Mucosa of descending colon (tissue), 3 donors: ENCODE measurements around the gene SELENOW. TPM values are rescaled to one million over a fixed set of nuclear protein-coding genes. Genes with fewer than 3 reads are reported as not detected.
"Not testable (repeated sequence)": the region's sequence is repeated elsewhere in the genome, so short reads cannot be mapped to it uniquely, and the experiment has no call there.

Experiments
- ATAC-seq: fragments of 200-7000 bp; cut with Tn5 transposase; one replicate; pipeline ENCODE4 v1.9.1; 2020; ENCODE audit warnings: mild to moderate bottlenecking, moderate library complexity
- DNase-seq, 3 donors: peaks; one replicate each; pipeline ENCODE4 v3.0.0-alpha.2; 2020
- H3K36me3 ChIP-seq: fragments of 200-600 bp; one replicate; pipeline ENCODE4 v1.8.0; 2021; ENCODE audit warnings: low read depth, mild to moderate bottlenecking
- H3K4me1 ChIP-seq: fragments of 200-600 bp; one replicate; pipeline ENCODE4 v1.8.0; 2021; ENCODE audit warnings: low read depth, mild to moderate bottlenecking
- H3K4me3 ChIP-seq: fragments of 200-600 bp; one replicate; pipeline ENCODE4 v1.8.0; 2021; ENCODE audit warnings: mild to moderate bottlenecking
- H3K9me3 ChIP-seq: fragments of 200-600 bp; one replicate; pipeline ENCODE4 v1.8.0; 2021; ENCODE audit warnings: mild to moderate bottlenecking
- CTCF ChIP-seq: fragments of 200-600 bp; IDR thresholded peaks from one replicate; pipeline ENCODE4 v1.8.0; 2022; ENCODE audit warnings: antibody characterized with exemption, mild to moderate bottlenecking
- intact Hi-C, 2 donors: fragments of 100-400 bp; cut with DNase I in 1 of 2; cut with micrococcal nuclease in 1 of 2; formaldehyde crosslinking; loops; one replicate each; pipeline versions ENCODE4 v1.11.0 to v1.11.1; 2022; cut with DNase I, micrococcal nuclease
- total RNA-seq, 3 donors: library from RNA; stranded (reverse); fragmentation: NEBNext Ultra II Directional in 2 of 3; extraction: Animal tissue kit (Norgen Biotek cat#: 25700) in 2 of 3; gene quantifications; one replicate each; pipeline versions ENCODE4 v1.2.1 to v1.2.4, GENCODE V29; 2021 to 2023
- donor health status: DM: no; HTN: no; CAD: no; lungs with moderate emphysema.
- donor health status: DM: no; HTN: no; CAD: no.
- donor health status: DM: no; HTN: yes; CAD: no.

Gene SELENOW
- total RNA-seq, 3 donors from 2014 or later: 228 to 527 (median 281) TPM

- TF ChIP-seq CTCF: no peak
- peaks cover 9% of the 10 kb centered on the region for H3K36me3 ChIP-seq
- peaks cover 32% of the 10 kb centered on the region for H3K4me1 ChIP-seq
- H3K9me3 ChIP-seq: no peaks in the 10 kb centered on the region
- no peak overlapping the region for H3K4me3 ChIP-seq
- intact Hi-C loops: loop anchor here in 1 of 2 donors (10.0 kb wide), 1 partner anchor 67 kb away; the partner anchor contains the start of gene EHD2
- DNase-seq: peak in 1 of 3 donors; percentile 47
- ATAC-seq: no peak
Measured at GRCh38 chr19:47781590-47782262, 3.2 kb downstream of the SELENOW start.

GRCh38 chr19:47786566-47786965 lies 8.1 kb downstream of the SELENOW start:
- Histone ChIP-seq H3K4me1 (no peaks in the 10 kb centered on the region), H3K36me3 (peaks cover 9% of the 10 kb centered on the region), H3K9me3 (no peaks in the 10 kb centered on the region), H3K4me3 (no peak overlapping the region)
- DNase-seq (no peak), ATAC-seq (no peak)
- no peak for TF ChIP-seq CTCF
- intact Hi-C loops: loop anchor here in 1 of 2 donors (10.0 kb wide), 1 partner anchor 72 kb away; the partner anchor contains the start of gene EHD2

GRCh38 chr19:47787307-47787706 lies 8.8 kb downstream of the SELENOW start:
- not testable (repeated sequence) for H3K4me3 ChIP-seq, H3K9me3 ChIP-seq, H3K4me1 ChIP-seq, H3K36me3 ChIP-seq, DNase-seq, ATAC-seq
- intact Hi-C loops: loop anchor here in 1 of 2 donors (10.0 kb wide), 1 partner anchor 73 kb away; the partner anchor contains the start of gene EHD2

GRCh38 chr19:47789811-47790210 lies 11.3 kb downstream of the SELENOW start:
- intact Hi-C loops: loop anchor here in 1 of 2 donors (10.0 kb wide), 1 partner anchor 75 kb away; the partner anchor contains the start of gene EHD2
- not testable (repeated sequence) for H3K4me1 ChIP-seq, H3K4me3 ChIP-seq, ATAC-seq, DNase-seq, H3K36me3 ChIP-seq, H3K9me3 ChIP-seq

- peaks cover under 1% of the 10 kb centered on the region for H3K36me3 ChIP-seq
- peak; percentile 76 to 90 (median 85) for DNase-seq
- peak; percentile 80 for TF ChIP-seq CTCF
- no peak overlapping the region for H3K4me3 ChIP-seq
- intact Hi-C loops: no loop called here
- H3K9me3 ChIP-seq: no peaks in the 10 kb centered on the region
- peak; percentile 79 for ATAC-seq
- H3K4me1 ChIP-seq: no peaks in the 10 kb centered on the region
Measured at GRCh38 chr19:47790398-47790814, 11.9 kb downstream of the SELENOW start.

GRCh38 chr19:47792616-47793015 lies 14.1 kb downstream of the SELENOW start:
- intact Hi-C loops: no loop called here
- Histone ChIP-seq H3K4me1 (no peaks in the 10 kb centered on the region), H3K4me3 (no peak overlapping the region), H3K9me3 (no peaks in the 10 kb centered on the region), H3K36me3 (no peaks in the 10 kb centered on the region)
- DNase-seq: no peak
- no peak for ATAC-seq
- TF ChIP-seq CTCF: no peak
